Measurements from ENCODE around the gene ABTB2.

The ABTB2 gene

GRCh38 chr11:34162493-34162820 is 195.4 kb downstream of the ABTB2 start:
- DNase-seq, result no peak

- DNase-seq, result no peak
Observed at GRCh38 chr11:34161812-34162492, 195.9 kb downstream of the ABTB2 start.

- no peak for DNase-seq
Observed at GRCh38 chr11:34161361-34161760, 196.4 kb downstream of the ABTB2 start.

- DNase-seq, result no peak
Observed at GRCh38 chr11:34160791-34161190, 197.0 kb downstream of the ABTB2 start.

GRCh38 chr11:34160049-34160721 is 197.6 kb downstream of the ABTB2 start:
- DNase-seq, result no peak

- DNase-seq, result no peak
Observed at GRCh38 chr11:34158661-34159060, 199.1 kb downstream of the ABTB2 start.

- DNase-seq, result no peak
Observed at GRCh38 chr11:34157163-34157562, 200.6 kb downstream of the ABTB2 start.

- no peak for DNase-seq
Observed at GRCh38 chr11:34155757-34156062, 202.1 kb downstream of the ABTB2 start.

- DNase-seq, result peak in 1 of 2 donors; percentile 19
Observed at GRCh38 chr11:34155057-34155756, 202.6 kb downstream of the ABTB2 start.

GRCh38 chr11:34154059-34154875 is 203.5 kb downstream of the ABTB2 start:
- DNase-seq, result no peak

- no peak for DNase-seq
Observed at GRCh38 chr11:34151916-34152845, 205.6 kb downstream of the ABTB2 start.

GRCh38 chr11:34151166-34151565 is 206.6 kb downstream of the ABTB2 start:
- DNase-seq, result no peak

- DNase-seq, result no peak
Observed at GRCh38 chr11:34150494-34151151, 207.2 kb downstream of the ABTB2 start.

GRCh38 chr11:34149786-34150185 is 208.0 kb downstream of the ABTB2 start:
- no peak for DNase-seq

GRCh38 chr11:34149274-34149673 is 208.5 kb downstream of the ABTB2 start:
- DNase-seq, result no peak

GRCh38 chr11:34148504-34149165 is 209.2 kb downstream of the ABTB2 start:
- DNase-seq, result no peak

- DNase-seq, result no peak
Observed at GRCh38 chr11:34147581-34147980, 210.2 kb downstream of the ABTB2 start.

- no peak for DNase-seq
Observed at GRCh38 chr11:34146866-34147265, 210.9 kb downstream of the ABTB2 start.

- no peak for DNase-seq
Observed at GRCh38 chr11:34146411-34146810, 211.4 kb downstream of the ABTB2 start.

GRCh38 chr11:34145847-34146381 is 211.9 kb downstream of the ABTB2 start:
- no peak for DNase-seq

- DNase-seq, result no peak
Observed at GRCh38 chr11:34145073-34145472, 212.7 kb downstream of the ABTB2 start.

Measured in hippocampal formation (tissue), 2 donors.